SH-SY5Y (cell line): ENCODE data around the gene TRAPPC14.

Experiments used
- GATA2 ChIP-seq: IDR thresholded peaks from 2 replicates; pipeline ENCODE4 v1.6.1; 2011; ENCODE audit warnings: mild to moderate bottlenecking, low read depth, low read length
- GATA3 ChIP-seq: IDR thresholded peaks from 2 replicates; pipeline ENCODE4 v1.6.1; 2011; ENCODE audit warnings: low read depth, mild to moderate bottlenecking, low read length, moderate library complexity

DNA sequence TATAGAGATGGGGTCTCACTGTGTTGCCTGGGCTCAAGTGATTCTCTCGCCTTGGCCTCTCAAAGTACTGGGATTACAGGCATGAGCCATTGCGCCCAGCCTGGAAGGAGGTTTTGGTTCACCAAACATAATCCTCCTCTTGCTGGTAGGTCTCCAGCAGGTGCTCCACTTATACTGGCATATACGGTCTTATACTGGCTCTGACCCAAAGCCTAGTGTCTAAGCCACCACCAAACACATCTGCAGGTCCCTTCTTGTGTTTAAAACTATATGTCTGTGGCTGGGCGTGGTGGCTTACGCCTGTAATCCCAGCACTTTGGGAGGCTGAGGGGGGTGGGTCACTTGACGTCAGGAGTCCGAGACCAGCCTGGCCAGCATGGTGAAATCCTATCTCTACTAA lies 26.4 kb downstream of the TRAPPC14 start:
- no peak for TF ChIP-seq GATA2
- TF ChIP-seq GATA3 = no peak
